Measurements from ENCODE around the gene PRXL2A. TPM values are rescaled to one million over a fixed set of nuclear protein-coding genes. Genes with fewer than 3 reads are reported as not detected.

The PRXL2A gene
- total RNA-seq, 2 experiments from 2014 or later = 4.5 to 5.2 TPM

DNA sequence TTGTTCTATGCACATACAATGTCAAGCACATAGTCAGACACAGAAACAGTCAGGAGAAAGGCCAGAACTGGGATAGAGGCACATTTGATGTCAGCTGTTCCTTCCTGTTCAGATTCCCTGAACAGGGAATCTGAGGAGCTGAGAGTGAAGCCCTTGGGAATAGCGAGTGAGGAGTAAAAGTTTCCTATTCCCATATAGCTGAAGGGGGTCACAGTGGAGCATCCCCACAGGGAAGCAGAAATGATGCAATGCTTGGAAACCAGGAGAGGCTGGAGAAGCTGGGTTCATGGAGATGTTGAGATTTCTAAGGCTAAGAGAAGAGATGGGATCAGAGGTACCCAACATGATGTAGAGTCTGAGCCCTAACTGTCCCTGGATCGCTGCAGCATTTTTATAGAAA, 11.3 kb upstream of the PRXL2A start:
- Mint-ChIP-seq H3K4me1 (no peaks in the 10 kb centered on the region), H3K4me3 (no peak overlapping the region), H3K36me3 (ENCODE audit: low read depth) (no peaks in the 10 kb centered on the region), H3K27ac (no peak overlapping the region), H3K9me3 (no peaks in the 10 kb centered on the region), H3K27me3 (peaks cover 7% of the 10 kb centered on the region)
- ChIA-PET CTCF (no interaction called here), POLR2A (no interaction called here)
- no peak for DNase-seq

DNA sequence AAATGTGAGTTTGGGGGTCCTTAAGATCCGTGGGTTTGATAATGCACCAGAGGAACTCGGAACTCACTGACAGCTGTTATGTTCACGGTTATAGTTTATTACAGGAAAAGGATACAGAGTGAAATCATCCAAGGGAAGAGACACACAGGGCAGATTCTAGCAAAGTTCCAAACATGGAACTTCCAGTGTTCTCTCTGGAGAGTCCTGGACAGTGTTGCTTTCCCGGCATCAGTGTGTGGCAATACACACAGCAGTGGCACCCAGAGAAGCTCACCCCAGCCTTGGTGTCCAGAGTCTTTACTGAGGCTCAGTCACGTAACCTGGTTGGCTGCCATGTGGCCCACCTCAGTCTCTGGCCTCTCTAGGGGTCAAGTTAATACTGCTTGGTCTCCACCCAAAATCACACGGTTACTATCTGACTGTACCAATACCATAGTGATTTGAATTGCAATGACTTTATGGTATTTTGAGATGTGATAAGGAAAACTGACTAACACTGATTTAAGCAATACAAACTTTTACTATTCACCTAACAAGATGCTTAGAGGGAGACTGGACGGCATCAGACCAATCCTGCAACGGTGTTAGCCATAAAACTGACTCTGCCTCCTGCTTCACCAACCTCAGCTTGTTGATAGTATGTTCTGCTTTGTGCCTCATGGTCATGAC, 8.1 kb upstream of the PRXL2A start:
- H3K36me3 Mint-ChIP-seq (ENCODE audit: low read depth) = no peaks in the 10 kb centered on the region
- no peaks in the 10 kb centered on the region for H3K9me3 Mint-ChIP-seq
- ChIA-PET POLR2A (no interaction called here), CTCF (no interaction called here)
- DNase-seq = no peak
- H3K27ac Mint-ChIP-seq = no peak overlapping the region
- H3K27me3 Mint-ChIP-seq = peaks cover 3% of the 10 kb centered on the region
- no peaks in the 10 kb centered on the region for H3K4me1 Mint-ChIP-seq
- no peak overlapping the region for H3K4me3 Mint-ChIP-seq

DNA sequence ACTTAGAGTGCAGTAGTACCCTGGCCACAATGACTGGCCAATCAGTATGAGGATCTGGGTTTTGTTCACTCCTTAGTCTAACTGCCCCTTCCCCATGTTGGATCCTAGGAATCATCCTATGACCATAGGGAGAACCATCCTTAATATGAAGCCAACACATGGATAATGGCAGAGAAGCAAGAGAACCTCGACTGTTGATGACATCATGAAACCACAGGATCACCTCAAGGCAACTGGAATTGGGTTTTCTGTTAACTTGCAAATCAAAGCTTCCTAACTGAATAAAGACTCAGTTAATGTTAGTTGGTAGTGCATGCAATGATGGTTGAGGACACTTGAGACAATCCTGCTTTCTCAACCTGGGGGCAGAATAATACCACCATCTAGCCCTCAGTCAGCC, 3.3 kb upstream of the PRXL2A start:
- Mint-ChIP-seq H3K4me3 (no peak overlapping the region), H3K4me1 (peaks cover 9% of the 10 kb centered on the region), H3K27ac (no peak overlapping the region), H3K36me3 (ENCODE audit: low read depth) (no peaks in the 10 kb centered on the region), H3K9me3 (no peaks in the 10 kb centered on the region), H3K27me3 (peaks cover 22% of the 10 kb centered on the region)
- ChIA-PET CTCF (interaction anchor here (1.2 to 2.0 kb wide), 3 partner anchors 16 to 100 kb away, joined by 3 to 9 read pairs (median 5); no protein-coding TSS in a partner anchor), POLR2A (no interaction called here)
- no peak for DNase-seq

DNA sequence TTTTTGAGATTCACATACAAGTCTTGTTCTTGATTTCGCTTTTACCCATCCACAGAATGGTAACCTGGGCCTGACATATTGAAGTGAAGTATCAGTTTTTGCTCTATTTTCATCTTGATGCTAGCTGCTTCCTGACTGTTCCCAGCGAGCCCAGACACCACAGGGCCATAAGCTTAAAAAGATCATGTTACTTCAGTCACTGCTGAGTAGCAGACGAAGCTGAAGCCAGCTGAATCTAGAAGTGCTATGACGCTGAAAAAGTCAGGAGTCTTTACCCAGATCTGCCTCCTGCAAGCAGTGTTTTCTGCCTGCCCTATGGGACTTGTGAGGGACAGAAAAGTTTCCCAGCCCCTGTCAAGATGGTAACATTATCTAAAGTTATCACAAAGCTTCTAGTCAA, 2.7 kb upstream of the PRXL2A start:
- Mint-ChIP-seq H3K36me3 (ENCODE audit: low read depth) (no peaks in the 10 kb centered on the region), H3K27me3 (peaks cover 22% of the 10 kb centered on the region), H3K27ac (no peak overlapping the region), H3K9me3 (no peaks in the 10 kb centered on the region), H3K4me1 (peaks cover 9% of the 10 kb centered on the region), H3K4me3 (no peak overlapping the region)
- POLR2A ChIA-PET = no interaction called here
- no peak for DNase-seq
- CTCF ChIA-PET = interaction anchor here (1.2 to 2.0 kb wide), 3 partner anchors 17 to 100 kb away, joined by 3 to 9 read pairs (median 5); no protein-coding TSS in a partner anchor

DNA sequence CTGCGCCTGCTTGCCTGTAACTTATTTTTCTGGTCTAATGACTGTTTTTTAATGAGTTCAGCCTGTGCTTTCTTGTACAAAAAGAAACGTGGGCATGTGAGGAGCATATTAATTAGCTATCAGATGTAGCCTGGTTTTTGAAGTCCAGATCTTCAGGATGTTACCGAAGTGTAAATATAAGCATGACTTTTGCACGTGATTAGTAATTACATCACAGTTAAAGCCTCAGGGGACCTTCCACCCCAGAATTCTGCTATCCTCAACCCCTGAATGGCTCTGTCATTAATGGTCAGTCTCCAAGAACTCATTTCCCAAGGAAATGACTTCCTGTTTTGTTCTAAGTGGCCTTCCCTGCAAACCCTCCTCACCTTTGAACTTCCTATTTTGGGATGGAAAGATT, 2.1 kb upstream of the PRXL2A start:
- Mint-ChIP-seq H3K9me3 (no peaks in the 10 kb centered on the region), H3K27me3 (peaks cover 22% of the 10 kb centered on the region), H3K4me1 (peaks cover 9% of the 10 kb centered on the region), H3K27ac (no peak overlapping the region), H3K4me3 (no peak overlapping the region), H3K36me3 (ENCODE audit: low read depth) (no peaks in the 10 kb centered on the region)
- DNase-seq = no peak
- CTCF ChIA-PET = interaction anchor here (1.2 to 2.0 kb wide), 3 partner anchors 17 to 99 kb away, joined by 3 to 9 read pairs (median 5); no protein-coding TSS in a partner anchor
- POLR2A ChIA-PET = no interaction called here

DNA sequence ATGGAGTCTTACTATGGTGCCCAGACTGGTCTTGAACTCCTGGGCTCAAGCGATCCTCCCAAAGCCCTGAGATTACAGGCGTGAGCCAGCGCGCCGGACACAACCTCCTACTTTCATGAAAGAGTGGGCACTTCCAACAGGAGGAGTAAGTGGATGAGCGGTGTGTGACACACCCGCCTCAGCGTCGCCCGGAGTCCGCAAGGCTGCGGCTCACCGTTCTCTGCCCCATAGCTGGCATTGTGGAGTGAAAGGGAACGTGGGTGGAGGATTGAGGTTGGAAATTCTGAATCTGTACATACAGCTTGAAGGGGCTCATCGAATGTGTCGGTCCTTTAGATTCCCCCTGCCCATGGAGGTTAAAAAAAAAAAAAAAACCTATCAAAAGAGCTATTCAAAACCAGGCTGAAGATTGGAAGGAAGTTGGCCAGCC, 524 bp upstream of the PRXL2A start:
- peak; percentile 21 for DNase-seq
- Mint-ChIP-seq H3K9me3 (no peaks in the 10 kb centered on the region), H3K4me3 (peak overlapping the region; percentile 69), H3K27ac (no peak overlapping the region), H3K36me3 (ENCODE audit: low read depth) (no peaks in the 10 kb centered on the region), H3K27me3 (peaks cover 22% of the 10 kb centered on the region), H3K4me1 (peaks cover 9% of the 10 kb centered on the region)
- POLR2A ChIA-PET = interaction anchor here (0.7 to 1.0 kb wide), 2 partner anchors 11 to 74 kb away, joined by 3 read pairs; no protein-coding TSS in a partner anchor
- CTCF ChIA-PET = interaction anchor here (0.6 to 1.5 kb wide), 12 partner anchors 25 to 192 kb away, joined by 3 to 15 read pairs (median 3); partner anchors contain the start of gene SH2D4B

DNA sequence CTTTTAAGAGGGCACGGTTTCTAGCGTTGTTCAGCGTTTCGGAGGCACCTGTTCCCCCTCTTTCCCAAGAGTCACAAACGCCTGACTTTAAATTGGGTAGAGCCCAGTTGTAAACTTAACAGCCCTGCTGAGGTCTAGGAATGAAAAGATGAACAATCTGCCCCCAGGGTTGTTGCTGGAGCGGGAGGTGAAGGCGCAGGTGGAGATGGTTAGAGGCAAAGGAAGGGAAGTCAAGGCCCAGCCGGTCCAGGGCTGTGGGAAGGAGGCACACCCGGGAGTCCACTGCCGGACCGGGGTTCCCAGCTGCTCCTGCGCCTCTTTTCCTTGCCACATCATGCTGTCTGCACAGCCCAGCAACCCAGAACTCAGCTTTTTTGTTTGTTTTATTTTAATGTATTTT, 770 bp downstream of the PRXL2A start:
- Mint-ChIP-seq H3K36me3 (ENCODE audit: low read depth) (no peaks in the 10 kb centered on the region), H3K27me3 (peaks cover 22% of the 10 kb centered on the region), H3K9me3 (no peaks in the 10 kb centered on the region), H3K4me1 (peaks cover 9% of the 10 kb centered on the region), H3K27ac (no peak overlapping the region), H3K4me3 (peak overlapping the region; percentile 47)
- no peak for DNase-seq
- CTCF ChIA-PET = interaction anchor here (1.0 to 2.7 kb wide), 2 partner anchors 35 to 96 kb away, joined by 4 to 10 read pairs; no protein-coding TSS in a partner anchor
- POLR2A ChIA-PET = interaction anchor here (1.4 kb wide), 1 partner anchor 31 kb away, joined by 3 read pairs; no protein-coding TSS in a partner anchor

DNA sequence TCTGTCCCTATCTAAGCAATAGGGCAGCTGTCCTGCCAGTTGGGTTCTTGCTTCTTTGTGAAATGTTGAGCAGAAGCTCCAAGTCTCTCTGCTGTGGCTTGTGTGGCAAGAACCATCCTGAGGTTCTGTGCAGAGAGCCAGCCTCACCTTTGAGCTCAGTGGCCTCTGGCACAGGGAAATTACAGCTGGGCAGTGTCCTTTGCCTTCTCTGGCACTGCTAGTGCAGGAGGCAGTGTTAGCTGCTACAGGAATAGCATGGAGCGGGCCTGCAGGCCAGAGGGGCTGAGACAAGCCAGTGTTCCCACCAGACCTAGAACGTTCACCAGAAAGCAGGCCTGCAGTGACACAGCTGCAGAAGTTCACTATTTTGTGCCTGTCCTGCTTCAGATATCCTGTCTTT, 1.8 kb downstream of the PRXL2A start:
- ChIA-PET POLR2A (interaction anchor here (1.4 kb wide), 1 partner anchor 32 kb away, joined by 3 read pairs; no protein-coding TSS in a partner anchor), CTCF (interaction anchor here (1.0 to 2.7 kb wide), 2 partner anchors 34 to 95 kb away, joined by 4 to 10 read pairs; no protein-coding TSS in a partner anchor)
- Mint-ChIP-seq H3K9me3 (no peaks in the 10 kb centered on the region), H3K27ac (no peak overlapping the region), H3K27me3 (peaks cover 22% of the 10 kb centered on the region), H3K4me1 (peaks cover 9% of the 10 kb centered on the region), H3K36me3 (ENCODE audit: low read depth) (no peaks in the 10 kb centered on the region), H3K4me3 (no peak overlapping the region)
- DNase-seq = no peak

DNA sequence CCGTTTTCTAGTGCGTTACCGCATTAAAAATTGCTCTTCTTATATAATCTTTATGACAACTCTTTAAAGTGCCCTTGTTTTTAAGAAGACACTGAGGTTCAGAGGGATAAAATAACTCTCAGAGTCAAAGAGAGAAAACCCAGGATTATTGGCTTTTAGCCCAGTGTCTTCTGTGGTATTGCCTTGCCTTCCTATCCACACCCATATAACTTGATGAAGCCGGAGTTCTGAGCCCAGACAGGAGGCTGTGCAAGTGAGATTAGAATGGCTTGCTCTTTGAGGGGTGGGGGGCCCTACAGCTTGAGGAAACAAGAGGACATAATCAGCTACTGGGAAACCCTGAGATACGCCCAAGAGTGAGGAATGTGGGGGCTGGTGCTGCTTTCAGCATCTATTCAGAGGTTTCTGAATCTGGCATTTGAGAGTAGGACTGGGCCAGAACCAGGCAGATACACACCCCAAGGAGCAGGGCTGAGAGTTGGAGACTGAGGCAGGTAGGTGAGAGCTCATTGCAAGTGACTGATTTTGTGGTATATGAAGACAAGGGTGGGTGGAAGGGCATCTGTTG, 2.3 kb downstream of the PRXL2A start:
- CTCF ChIA-PET = interaction anchor here (2.7 kb wide), 1 partner anchor 34 kb away, joined by 10 read pairs; no protein-coding TSS in a partner anchor
- Mint-ChIP-seq H3K27me3 (peaks cover 22% of the 10 kb centered on the region), H3K4me3 (no peak overlapping the region), H3K4me1 (peaks cover 9% of the 10 kb centered on the region), H3K36me3 (ENCODE audit: low read depth) (no peaks in the 10 kb centered on the region), H3K27ac (no peak overlapping the region), H3K9me3 (no peaks in the 10 kb centered on the region)
- DNase-seq = no peak
- POLR2A ChIA-PET = interaction anchor here (1.4 kb wide), 1 partner anchor 33 kb away, joined by 3 read pairs; no protein-coding TSS in a partner anchor

DNA sequence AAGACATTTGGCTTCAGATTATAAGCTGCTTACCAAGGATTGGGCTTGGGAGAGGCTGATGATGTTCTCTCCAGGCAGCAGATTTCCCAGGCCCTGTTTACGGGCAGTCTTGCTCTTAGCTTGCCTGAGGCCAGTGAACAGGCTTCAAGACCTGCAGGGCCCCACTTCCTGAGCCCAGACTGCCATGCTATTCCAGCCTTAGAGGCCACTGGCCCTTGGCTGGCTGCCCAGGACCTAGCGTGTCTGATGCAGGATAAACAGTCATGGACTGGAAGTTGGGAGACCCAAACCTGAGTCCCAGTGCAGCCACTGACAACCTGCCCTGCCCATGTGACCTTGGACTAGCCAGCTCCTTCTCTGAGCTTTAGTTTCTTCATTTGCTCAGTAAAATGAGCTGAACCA, 2.9 kb downstream of the PRXL2A start:
- no peak for DNase-seq
- peaks cover 9% of the 10 kb centered on the region for H3K4me1 Mint-ChIP-seq
- POLR2A ChIA-PET = interaction anchor here (0.8 kb wide), 1 partner anchor 130 kb away, joined by 3 read pairs; no protein-coding TSS in a partner anchor
- H3K27me3 Mint-ChIP-seq = peaks cover 19% of the 10 kb centered on the region
- no peak overlapping the region for H3K27ac Mint-ChIP-seq
- H3K4me3 Mint-ChIP-seq = no peak overlapping the region
- H3K36me3 Mint-ChIP-seq (ENCODE audit: low read depth) = no peaks in the 10 kb centered on the region
- H3K9me3 Mint-ChIP-seq = no peaks in the 10 kb centered on the region
- CTCF ChIA-PET = interaction anchor here (1.6 to 2.7 kb wide), 2 partner anchors 33 to 94 kb away, joined by 5 to 10 read pairs; no protein-coding TSS in a partner anchor

DNA sequence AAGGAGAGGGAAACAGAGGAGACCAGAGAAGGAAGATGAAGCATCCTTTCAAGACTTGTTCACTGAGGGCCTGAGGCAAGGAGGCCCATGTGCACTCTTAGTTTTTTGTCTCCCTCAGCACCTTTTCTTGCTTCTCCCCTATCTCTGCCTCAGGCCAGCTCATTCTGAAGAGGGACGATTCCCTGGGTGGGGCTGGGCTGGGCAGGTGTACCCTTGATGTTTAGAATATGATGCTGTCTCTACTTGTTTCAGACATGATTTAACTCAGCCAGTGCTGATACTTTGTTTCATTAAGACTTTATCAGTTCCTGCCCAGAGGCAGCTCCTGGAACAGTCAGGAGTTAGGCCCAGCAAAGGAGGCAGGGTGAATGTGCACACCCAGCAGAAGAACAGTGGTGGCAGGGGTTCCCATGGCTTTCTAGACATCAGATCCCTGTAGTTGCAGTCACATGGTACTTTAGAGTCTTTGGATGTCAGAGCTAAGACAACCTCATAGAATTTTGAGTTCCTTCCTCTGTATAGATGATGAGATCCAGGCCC, 3.4 kb downstream of the PRXL2A start:
- peaks cover 9% of the 10 kb centered on the region for H3K4me1 Mint-ChIP-seq
- CTCF ChIA-PET = interaction anchor here (1.6 to 2.7 kb wide), 2 partner anchors 33 to 94 kb away, joined by 5 to 10 read pairs; no protein-coding TSS in a partner anchor
- H3K9me3 Mint-ChIP-seq = no peaks in the 10 kb centered on the region

DNA sequence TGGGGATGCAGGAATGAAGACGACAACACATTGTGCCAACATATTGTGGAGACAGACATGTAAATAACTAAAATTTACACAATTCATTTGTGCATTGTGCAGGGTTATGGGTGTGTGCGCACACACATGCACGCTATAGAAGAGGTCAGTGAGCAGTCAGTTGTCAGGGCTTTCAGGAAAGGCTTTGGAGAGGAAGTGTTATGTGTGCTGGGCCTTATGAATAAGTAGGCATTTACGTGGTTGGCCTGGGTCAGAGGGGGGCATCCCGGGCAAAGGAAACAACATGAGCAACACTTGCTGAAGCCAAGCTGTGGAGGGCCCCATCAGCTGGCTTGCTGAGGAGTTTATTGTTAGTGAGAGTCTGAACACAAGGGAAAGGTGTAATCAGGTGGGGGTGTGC, 4.1 kb downstream of the PRXL2A start:
- ChIA-PET POLR2A (no interaction called here), CTCF (interaction anchor here (1.6 kb wide), 1 partner anchor 93 kb away, joined by 5 read pairs; no protein-coding TSS in a partner anchor)
- Mint-ChIP-seq H3K4me3 (no peak overlapping the region), H3K4me1 (peaks cover 9% of the 10 kb centered on the region), H3K36me3 (ENCODE audit: low read depth) (no peaks in the 10 kb centered on the region), H3K27me3 (peaks cover 12% of the 10 kb centered on the region), H3K9me3 (no peaks in the 10 kb centered on the region), H3K27ac (no peak overlapping the region)
- DNase-seq = no peak

More for the DNA sequence above, 3.4 kb downstream of the PRXL2A start:
- Mint-ChIP-seq H3K36me3 (ENCODE audit: low read depth) (no peaks in the 10 kb centered on the region), H3K27ac (no peak overlapping the region), H3K4me3 (no peak overlapping the region), H3K27me3 (peaks cover 15% of the 10 kb centered on the region)
- POLR2A ChIA-PET = interaction anchor here (0.8 kb wide), 1 partner anchor 129 kb away, joined by 3 read pairs; no protein-coding TSS in a partner anchor
- DNase-seq = no peak
